HepG2 (cell line): ENCODE data around the gene PAQR7. TPM values are rescaled to one million over a fixed set of nuclear protein-coding genes. Genes with fewer than 3 reads are reported as not detected.

ENCODE experiments used
- FOXJ3 ChIP-seq: sonication (generic); formaldehyde crosslinking; IDR thresholded peaks from 2 replicates; pipeline ENCODE4 v1.4.0; 2020; ENCODE audit warnings: missing genetic modification reagents, mild to moderate bottlenecking, borderline replicate concordance
- ISL2 ChIP-seq: sonication (generic); formaldehyde crosslinking; IDR thresholded peaks from 2 replicates; pipeline ENCODE4 v1.5.0; 2020; ENCODE audit warnings: missing genetic modification reagents
- KAT7 ChIP-seq: IDR thresholded peaks from 2 replicates; pipeline ENCODE4 v1.6.1; 2018; ENCODE audit warnings: borderline replicate concordance, missing compliant biosample characterization
- LCORL ChIP-seq, 2 experiments: fragments of 450-650 bp in 1 of 2; sonication (generic) in 1 of 2; formaldehyde crosslinking in 1 of 2; IDR thresholded peaks; 2 replicates each; pipeline versions ENCODE4 v1.5.0 to v1.6.1; 2017 to 2020; ENCODE audit warnings: antibody characterized with exemption in 1 of 2, missing genetic modification reagents in 1 of 2
- NR2F6 ChIP-seq, 2 experiments: IDR thresholded peaks; 2 replicates each; pipeline ENCODE4 v1.6.1; 2016; ENCODE audit warnings: antibody characterized with exemption in 1 of 2, mild to moderate bottlenecking in 1 of 2
- SRF ChIP-seq: IDR thresholded peaks from 2 replicates; pipeline ENCODE4 v1.6.1; 2011; ENCODE audit warnings: mild to moderate bottlenecking, low read depth, low read length, moderate library complexity
- ZBTB38 ChIP-seq: sonication (generic); formaldehyde crosslinking; IDR thresholded peaks from 2 replicates; pipeline ENCODE4 v1.5.1; 2020; ENCODE audit warnings: mild to moderate bottlenecking, missing genetic modification reagents
- ZSCAN29 ChIP-seq: sonication (generic); formaldehyde crosslinking; conservative IDR thresholded peaks from 2 replicates; pipeline ENCODE4 v1.4.0; 2020; ENCODE audit warnings: mild to moderate bottlenecking, missing genetic modification reagents
- polyA plus RNA-seq, 8 experiments: library from polyadenylated mRNA; depleted of rRNA in 3 of 8; stranded (reverse) in 7 of 8; unstranded in 1 of 8; fragments of >200 nt; fragmentation: Illumina TruSeq in 4 of 8; extraction: Trizol in 4 of 8; gene quantifications; 2 replicates each; pipeline versions ENCODE4 v1.2.1 to v1.2.3, GENCODE V29; 2011 to 2016; ENCODE audit warnings: low read depth in 4 of 8, missing spikeins in 1 of 8, mixed read lengths in 1 of 8; ENCODE audit not compliant: insufficient read depth in 1 of 8
- total RNA-seq, 5 experiments: library from RNA; depleted of rRNA; stranded (reverse); fragments of >200 nt; fragmentation: Illumina TruSeq; extraction: Trizol; gene quantifications; 2 replicates each; pipeline ENCODE4 v1.2.3, GENCODE V29; 2016; ENCODE audit warnings: low read depth in 1 of 5
- TF ChIP-seq, protein P1 (sequence below): sonication (generic); formaldehyde crosslinking; conservative IDR thresholded peaks from 2 replicates; pipeline ENCODE4 v1.8.0; 2022; ENCODE audit warnings: missing genetic modification reagents
- TF ChIP-seq, protein P2 (sequence below): sonication (generic); formaldehyde crosslinking; IDR thresholded peaks from 2 replicates; pipeline ENCODE4 v1.8.1; 2023; ENCODE audit warnings: mild to moderate bottlenecking, inconsistent platforms, moderate library complexity, missing genetic modification reagents, borderline replicate concordance
- TF ChIP-seq, protein P3 (sequence below): sonication (generic); formaldehyde crosslinking; IDR thresholded peaks from 2 replicates; pipeline ENCODE4 v1.4.0; 2020; ENCODE audit warnings: missing genetic modification reagents; ENCODE audit errors: not compliant biosample characterization
- TF ChIP-seq, protein P4 (sequence below): sonication (generic); formaldehyde crosslinking; IDR thresholded peaks from 2 replicates; pipeline ENCODE4 v1.4.0; 2020; ENCODE audit warnings: missing genetic modification reagents
- TF ChIP-seq, protein P5 (sequence below): sonication (generic); formaldehyde crosslinking; IDR thresholded peaks from 2 replicates; pipeline ENCODE4 v1.4.0; 2020; ENCODE audit warnings: mild to moderate bottlenecking, missing genetic modification reagents
- TF ChIP-seq, protein P6 (sequence below): sonication (generic); formaldehyde crosslinking; IDR thresholded peaks from 2 replicates; pipeline ENCODE4 v1.4.0; 2020; ENCODE audit warnings: mild to moderate bottlenecking, missing genetic modification reagents, borderline replicate concordance

PAQR7 gene
- total and polyA plus RNA-seq, 2 of the 13 experiments (the other 11 are each of a cell fraction or from before 2014, with no cell fraction given), result 13.2 to 16.6 TPM

DNA sequence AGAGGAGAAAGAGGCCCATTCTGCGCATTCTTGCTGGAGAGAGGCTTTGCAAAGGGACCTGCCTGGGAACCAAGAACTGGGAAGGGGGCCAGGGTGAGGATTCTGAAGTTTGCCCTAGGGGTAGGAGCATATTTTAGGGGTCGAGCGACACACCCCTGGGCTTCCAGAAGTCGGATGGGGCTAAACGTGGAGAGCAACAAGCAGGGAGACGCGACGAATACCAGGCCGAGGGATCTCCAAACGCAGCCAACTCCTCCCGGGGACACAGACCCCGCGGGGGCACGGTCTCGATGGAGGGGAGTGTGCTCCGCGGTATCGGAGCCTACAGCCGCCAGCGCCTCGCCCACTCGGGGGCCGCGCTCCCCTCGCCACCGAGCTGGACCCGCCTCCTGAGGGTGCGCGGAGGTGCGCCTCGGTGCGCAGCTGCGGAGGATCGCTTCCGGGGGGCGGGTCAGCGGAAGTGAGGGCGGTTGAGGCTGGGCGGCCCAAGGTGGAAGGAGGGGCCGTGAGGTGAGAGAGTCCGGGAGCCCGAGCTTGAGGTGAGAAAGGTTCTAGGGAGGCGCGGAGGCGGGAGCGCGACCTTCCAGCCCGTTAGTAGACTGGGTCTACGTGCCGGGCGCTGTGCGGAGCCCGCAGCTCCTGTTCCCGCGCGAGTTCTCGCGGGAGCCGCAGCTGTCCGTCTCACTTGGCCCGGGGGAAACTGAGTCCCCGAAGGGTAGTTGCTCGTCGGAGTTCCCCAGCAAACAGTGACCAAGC, 55.8 kb downstream of the PAQR7 start, which contains the start of gene MTFR1L (continued):
- TF ChIP-seq ISL2 (CRISPR knock-in tag), result no peak
- TF ChIP-seq, protein P1, sequence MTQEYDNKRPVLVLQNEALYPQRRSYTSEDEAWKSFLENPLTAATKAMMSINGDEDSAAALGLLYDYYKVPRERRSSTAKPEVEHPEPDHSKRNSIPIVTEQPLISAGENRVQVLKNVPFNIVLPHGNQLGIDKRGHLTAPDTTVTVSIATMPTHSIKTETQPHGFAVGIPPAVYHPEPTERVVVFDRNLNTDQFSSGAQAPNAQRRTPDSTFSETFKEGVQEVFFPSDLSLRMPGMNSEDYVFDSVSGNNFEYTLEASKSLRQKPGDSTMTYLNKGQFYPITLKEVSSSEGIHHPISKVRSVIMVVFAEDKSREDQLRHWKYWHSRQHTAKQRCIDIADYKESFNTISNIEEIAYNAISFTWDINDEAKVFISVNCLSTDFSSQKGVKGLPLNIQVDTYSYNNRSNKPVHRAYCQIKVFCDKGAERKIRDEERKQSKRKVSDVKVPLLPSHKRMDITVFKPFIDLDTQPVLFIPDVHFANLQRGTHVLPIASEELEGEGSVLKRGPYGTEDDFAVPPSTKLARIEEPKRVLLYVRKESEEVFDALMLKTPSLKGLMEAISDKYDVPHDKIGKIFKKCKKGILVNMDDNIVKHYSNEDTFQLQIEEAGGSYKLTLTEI, result no peak
- TF ChIP-seq, protein P2, sequence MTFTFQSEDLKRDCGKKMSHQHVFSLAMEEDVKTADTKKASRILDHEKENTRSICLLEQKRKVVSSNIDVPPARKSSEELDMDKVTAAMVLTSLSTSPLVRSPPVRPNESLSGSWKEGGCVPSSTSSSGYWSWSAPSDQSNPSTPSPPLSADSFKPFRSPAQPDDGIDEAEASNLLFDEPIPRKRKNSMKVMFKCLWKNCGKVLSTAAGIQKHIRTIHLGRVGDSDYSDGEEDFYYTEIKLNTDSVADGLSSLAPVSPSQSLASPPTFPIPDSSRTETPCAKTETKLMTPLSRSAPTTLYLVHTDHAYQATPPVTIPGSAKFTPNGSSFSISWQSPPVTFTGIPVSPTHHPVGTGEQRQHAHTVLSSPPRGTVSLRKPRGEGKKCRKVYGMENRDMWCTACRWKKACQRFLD (CRISPR knock-in tag), result peak; percentile 12; the same call in 1 of the 2 replicates
- 0 out of 2 replicates have a peak, but pooled peaks have one; percentile 26 for TF ChIP-seq NR2F6 (IDR thresholded peaks at IDR 0.05)
- TF ChIP-seq NR2F6 (CRISPR knock-in tag; IDR thresholded peaks at IDR 0.05), result peak; percentile 79
- TF ChIP-seq, protein P3, sequence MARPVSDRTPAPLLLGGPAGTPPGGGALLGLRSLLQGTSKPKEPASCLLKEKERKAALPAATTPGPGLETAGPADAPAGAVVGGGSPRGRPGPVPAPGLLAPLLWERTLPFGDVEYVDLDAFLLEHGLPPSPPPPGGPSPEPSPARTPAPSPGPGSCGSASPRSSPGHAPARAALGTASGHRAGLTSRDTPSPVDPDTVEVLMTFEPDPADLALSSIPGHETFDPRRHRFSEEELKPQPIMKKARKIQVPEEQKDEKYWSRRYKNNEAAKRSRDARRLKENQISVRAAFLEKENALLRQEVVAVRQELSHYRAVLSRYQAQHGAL, result no peak
- peak; percentile 66 for TF ChIP-seq ZBTB38 (CRISPR knock-in tag)
- no peak for TF ChIP-seq FOXJ3
- no peak; the same call in none of the 2 replicates for TF ChIP-seq ZSCAN29 (CRISPR knock-in tag)
- TF ChIP-seq SRF, result no peak
- TF ChIP-seq, protein P4, sequence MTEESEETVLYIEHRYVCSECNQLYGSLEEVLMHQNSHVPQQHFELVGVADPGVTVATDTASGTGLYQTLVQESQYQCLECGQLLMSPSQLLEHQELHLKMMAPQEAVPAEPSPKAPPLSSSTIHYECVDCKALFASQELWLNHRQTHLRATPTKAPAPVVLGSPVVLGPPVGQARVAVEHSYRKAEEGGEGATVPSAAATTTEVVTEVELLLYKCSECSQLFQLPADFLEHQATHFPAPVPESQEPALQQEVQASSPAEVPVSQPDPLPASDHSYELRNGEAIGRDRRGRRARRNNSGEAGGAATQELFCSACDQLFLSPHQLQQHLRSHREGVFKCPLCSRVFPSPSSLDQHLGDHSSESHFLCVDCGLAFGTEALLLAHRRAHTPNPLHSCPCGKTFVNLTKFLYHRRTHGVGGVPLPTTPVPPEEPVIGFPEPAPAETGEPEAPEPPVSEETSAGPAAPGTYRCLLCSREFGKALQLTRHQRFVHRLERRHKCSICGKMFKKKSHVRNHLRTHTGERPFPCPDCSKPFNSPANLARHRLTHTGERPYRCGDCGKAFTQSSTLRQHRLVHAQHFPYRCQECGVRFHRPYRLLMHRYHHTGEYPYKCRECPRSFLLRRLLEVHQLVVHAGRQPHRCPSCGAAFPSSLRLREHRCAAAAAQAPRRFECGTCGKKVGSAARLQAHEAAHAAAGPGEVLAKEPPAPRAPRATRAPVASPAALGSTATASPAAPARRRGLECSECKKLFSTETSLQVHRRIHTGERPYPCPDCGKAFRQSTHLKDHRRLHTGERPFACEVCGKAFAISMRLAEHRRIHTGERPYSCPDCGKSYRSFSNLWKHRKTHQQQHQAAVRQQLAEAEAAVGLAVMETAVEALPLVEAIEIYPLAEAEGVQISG (CRISPR knock-in tag), result peak; percentile 83
- TF ChIP-seq KAT7 (CRISPR knock-in tag), result peak; percentile 50; the same call in 1 of the 2 replicates
- TF ChIP-seq LCORL (IDR thresholded peaks at IDR 0.05), result no peak
- TF ChIP-seq LCORL (CRISPR knock-in tag; IDR thresholded peaks at IDR 0.05), result peak; percentile 46; the same call in 1 of the 2 replicates
- TF ChIP-seq, protein P5, sequence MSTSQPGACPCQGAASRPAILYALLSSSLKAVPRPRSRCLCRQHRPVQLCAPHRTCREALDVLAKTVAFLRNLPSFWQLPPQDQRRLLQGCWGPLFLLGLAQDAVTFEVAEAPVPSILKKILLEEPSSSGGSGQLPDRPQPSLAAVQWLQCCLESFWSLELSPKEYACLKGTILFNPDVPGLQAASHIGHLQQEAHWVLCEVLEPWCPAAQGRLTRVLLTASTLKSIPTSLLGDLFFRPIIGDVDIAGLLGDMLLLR (CRISPR knock-in tag), result no peak; the same call in 1 of the 2 replicates
- TF ChIP-seq, protein P6, sequence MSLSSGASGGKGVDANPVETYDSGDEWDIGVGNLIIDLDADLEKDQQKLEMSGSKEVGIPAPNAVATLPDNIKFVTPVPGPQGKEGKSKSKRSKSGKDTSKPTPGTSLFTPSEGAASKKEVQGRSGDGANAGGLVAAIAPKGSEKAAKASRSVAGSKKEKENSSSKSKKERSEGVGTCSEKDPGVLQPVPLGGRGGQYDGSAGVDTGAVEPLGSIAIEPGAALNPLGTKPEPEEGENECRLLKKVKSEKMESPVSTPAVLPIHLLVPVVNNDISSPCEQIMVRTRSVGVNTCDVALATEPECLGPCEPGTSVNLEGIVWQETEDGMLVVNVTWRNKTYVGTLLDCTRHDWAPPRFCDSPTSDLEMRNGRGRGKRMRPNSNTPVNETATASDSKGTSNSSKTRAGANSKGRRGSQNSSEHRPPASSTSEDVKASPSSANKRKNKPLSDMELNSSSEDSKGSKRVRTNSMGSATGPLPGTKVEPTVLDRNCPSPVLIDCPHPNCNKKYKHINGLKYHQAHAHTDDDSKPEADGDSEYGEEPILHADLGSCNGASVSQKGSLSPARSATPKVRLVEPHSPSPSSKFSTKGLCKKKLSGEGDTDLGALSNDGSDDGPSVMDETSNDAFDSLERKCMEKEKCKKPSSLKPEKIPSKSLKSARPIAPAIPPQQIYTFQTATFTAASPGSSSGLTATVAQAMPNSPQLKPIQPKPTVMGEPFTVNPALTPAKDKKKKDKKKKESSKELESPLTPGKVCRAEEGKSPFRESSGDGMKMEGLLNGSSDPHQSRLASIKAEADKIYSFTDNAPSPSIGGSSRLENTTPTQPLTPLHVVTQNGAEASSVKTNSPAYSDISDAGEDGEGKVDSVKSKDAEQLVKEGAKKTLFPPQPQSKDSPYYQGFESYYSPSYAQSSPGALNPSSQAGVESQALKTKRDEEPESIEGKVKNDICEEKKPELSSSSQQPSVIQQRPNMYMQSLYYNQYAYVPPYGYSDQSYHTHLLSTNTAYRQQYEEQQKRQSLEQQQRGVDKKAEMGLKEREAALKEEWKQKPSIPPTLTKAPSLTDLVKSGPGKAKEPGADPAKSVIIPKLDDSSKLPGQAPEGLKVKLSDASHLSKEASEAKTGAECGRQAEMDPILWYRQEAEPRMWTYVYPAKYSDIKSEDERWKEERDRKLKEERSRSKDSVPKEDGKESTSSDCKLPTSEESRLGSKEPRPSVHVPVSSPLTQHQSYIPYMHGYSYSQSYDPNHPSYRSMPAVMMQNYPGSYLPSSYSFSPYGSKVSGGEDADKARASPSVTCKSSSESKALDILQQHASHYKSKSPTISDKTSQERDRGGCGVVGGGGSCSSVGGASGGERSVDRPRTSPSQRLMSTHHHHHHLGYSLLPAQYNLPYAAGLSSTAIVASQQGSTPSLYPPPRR (CRISPR knock-in tag), result peak; percentile 51; the same call in 1 of the 2 replicates
